Umbilical cord (tissue), 2 donors: ENCODE measurements around the gene ALDH3A2. TPM values are rescaled to one million over a fixed set of nuclear protein-coding genes. Genes with fewer than 3 reads are reported as not detected.
A peak's percentile ranks its signal among the peaks of the same experiment; 100 is the strongest.
"Not testable (repeated sequence)": the region's sequence is repeated elsewhere in the genome, so short reads cannot be mapped to it uniquely, and the experiment has no call there.

Experiments
- DNase-seq: peaks from one replicate; pipeline ENCODE4 v3.0.0-alpha.2; 2015; ENCODE audit warnings: low spot score
- total RNA-seq: library from RNA; depleted of rRNA; stranded (reverse); fragments of >200 nt; gene quantifications from one replicate; pipeline ENCODE4 v1.2.3, GENCODE V29; 2014; ENCODE audit warnings: low replicate concordance; ENCODE audit not compliant: insufficient read depth

The ALDH3A2 gene
- total RNA-seq, 1 donor from 2014 or later = 71.3 TPM

GRCh38 chr17:19650826-19651225, 2.3 kb downstream of the ALDH3A2 start:
- DNase-seq = no peak

- DNase-seq = no peak
Measured at GRCh38 chr17:19651451-19652238, 3.1 kb downstream of the ALDH3A2 start.

DNA sequence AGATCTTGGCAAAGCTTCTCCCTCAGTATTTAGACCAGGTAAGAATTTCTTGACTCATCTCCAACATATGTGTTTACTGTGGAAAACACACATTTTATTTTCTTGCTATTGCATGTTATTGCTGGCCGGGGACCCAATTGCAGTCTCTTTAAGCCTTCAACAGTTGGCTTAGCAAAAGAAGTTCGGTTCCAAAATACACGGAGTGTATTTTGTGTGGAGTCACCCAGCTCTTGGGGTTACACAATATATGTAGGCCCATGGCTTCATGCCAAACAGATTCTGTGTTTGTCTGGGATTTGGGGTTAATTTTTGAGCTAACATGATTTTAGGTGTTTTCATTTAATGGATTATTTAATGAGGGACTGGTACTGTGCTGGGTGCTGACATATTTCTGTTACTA, 4.0 kb downstream of the ALDH3A2 start:
- no peak for DNase-seq

GRCh38 chr17:19654342-19654886, 5.9 kb downstream of the ALDH3A2 start:
- no peak for DNase-seq

- no peak for DNase-seq
Measured at GRCh38 chr17:19654896-19655295, 6.3 kb downstream of the ALDH3A2 start.

GRCh38 chr17:19656336-19656735, 7.8 kb downstream of the ALDH3A2 start:
- DNase-seq = no peak

- no peak for DNase-seq
Measured at GRCh38 chr17:19656851-19657581, 8.5 kb downstream of the ALDH3A2 start.

DNA sequence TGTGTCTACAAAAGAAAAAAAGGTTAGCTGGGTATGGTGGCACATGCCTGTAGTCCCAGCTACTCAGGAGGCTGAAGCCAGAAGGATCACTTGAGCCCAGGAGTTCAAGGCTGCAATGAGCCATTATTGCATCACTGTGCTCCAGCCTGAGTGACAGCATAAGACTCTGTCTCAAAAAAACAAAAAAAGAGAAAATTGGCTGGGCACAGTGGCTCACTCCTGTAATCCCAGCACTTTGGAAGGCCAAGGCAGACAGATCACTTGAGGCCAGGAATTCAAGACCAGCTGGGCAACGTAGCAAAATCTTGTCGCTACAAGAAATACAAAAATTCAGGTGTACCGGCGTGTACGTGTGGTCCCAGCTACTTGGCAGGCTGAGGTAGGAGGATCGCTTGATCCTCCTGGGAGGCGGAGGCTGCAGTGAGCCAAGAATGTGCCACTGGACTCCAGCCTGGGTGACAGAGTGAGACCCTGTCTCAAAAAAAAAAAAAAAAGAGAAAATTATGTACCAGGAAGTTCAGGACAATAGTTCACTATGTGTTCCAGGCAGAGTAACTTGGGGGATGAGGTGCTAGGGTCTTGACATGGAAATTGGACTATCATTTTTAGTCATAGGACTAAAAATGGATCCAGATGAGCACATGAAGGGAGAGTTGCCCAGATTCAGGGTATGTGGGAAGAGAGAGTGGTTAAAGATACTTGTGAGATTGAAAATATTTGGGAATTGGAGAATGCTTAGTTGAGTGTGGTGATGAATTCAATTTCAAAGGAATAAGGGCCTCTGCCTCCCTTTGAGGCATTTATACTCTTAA, 11.0 kb downstream of the ALDH3A2 start:
- no peak for DNase-seq

GRCh38 chr17:19660219-19660870, 11.8 kb downstream of the ALDH3A2 start:
- no peak for DNase-seq

DNA sequence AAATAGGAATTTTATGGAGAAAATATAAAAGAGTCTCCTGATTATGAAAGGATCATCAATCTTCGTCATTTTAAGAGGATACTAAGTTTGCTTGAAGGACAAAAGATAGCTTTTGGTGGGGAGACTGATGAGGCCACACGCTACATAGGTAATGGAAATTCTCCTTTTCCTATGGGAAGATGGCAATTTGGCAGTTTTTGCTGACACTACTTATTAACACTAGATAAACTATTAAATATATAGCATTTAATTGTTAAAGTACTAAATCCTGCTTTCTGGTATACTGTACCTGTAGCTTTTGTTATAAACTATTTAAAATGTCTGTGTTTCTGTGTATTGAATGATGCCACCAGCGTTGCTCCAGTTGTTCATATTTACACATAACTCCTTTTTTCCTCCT, 12.6 kb downstream of the ALDH3A2 start:
- DNase-seq = no peak

GRCh38 chr17:19663097-19663496, 14.5 kb downstream of the ALDH3A2 start:
- DNase-seq = no peak

GRCh38 chr17:19664136-19664820, 15.7 kb downstream of the ALDH3A2 start:
- no peak for DNase-seq

GRCh38 chr17:19664821-19665181, 16.2 kb downstream of the ALDH3A2 start:
- DNase-seq = no peak

GRCh38 chr17:19669680-19670079, 21.1 kb downstream of the ALDH3A2 start:
- not testable (repeated sequence) for DNase-seq

DNA sequence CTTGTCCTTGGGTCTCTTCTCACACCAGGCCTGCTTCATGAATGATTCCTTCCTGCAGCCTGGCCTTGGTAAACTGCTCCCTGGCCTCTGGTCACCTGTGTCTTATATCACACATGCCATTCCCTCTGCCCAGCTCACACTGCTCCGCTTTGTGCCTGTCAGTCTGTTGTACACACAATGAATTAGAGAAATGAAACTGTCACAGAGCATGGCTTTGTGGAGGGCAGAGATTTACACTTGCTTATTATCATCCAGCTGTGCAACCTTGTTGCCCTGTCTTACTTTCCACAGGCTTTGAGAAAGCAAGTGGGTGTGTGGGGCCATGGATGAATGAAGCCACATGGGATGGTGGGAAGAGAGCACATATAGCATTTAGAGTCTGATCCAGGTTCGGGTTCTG, 22.4 kb downstream of the ALDH3A2 start:
- DNase-seq = no peak

GRCh38 chr17:19671433-19671832, 22.9 kb downstream of the ALDH3A2 start:
- no peak for DNase-seq

- DNase-seq = peak; percentile 23
Measured at GRCh38 chr17:19672009-19672750, 23.6 kb downstream of the ALDH3A2 start.

- DNase-seq = no peak
Measured at GRCh38 chr17:19673623-19674022, 25.1 kb downstream of the ALDH3A2 start.

- DNase-seq = peak; percentile 30
Measured at GRCh38 chr17:19676896-19677295, 28.3 kb downstream of the ALDH3A2 start.

DNA sequence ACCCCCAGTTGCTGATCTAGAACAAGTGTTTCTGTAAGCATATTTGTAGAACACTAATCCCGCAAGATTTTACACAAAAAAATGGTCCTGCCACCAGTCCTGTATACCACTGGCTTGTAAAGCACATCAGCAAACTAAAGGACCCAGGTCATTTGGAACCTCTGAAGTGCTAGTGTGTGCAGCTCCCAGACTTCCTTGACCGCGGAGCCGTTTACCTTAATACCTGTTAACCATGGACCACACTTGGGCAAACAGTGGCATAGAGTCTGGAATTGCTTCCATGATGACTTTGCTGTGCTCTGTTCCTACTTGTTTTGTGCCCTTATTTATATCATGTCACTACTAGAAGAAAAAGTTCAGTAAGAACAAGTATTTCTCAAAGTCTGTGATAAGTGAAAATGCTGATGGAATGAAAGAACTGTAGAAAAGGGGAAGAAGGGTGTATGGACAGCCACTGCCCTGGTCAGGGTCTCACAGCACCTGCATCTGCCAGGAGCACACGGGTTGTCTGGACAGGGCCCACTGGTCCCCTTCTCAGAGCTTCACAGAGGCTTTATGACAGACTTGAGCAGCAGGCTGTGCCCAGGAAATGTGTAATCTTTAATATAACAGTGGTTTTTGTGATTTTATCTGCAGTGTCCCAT, 29.3 kb downstream of the ALDH3A2 start:
- DNase-seq = no peak
